GM19463 (cell line): ENCODE measurements around the gene ANGPTL5.
"Not testable (repeated sequence)": the region's sequence is repeated elsewhere in the genome, so short reads cannot be mapped to it uniquely, and the experiment has no call there.

Experiments used
- ATAC-seq: cut with Tn5 transposase; IDR thresholded peaks from one replicate; pipeline ENCODE4 v1.9.1; 2021; ENCODE audit warnings: mild to moderate bottlenecking, moderate library complexity; ENCODE audit not compliant: unreplicated experiment

Gene ANGPTL5

DNA sequence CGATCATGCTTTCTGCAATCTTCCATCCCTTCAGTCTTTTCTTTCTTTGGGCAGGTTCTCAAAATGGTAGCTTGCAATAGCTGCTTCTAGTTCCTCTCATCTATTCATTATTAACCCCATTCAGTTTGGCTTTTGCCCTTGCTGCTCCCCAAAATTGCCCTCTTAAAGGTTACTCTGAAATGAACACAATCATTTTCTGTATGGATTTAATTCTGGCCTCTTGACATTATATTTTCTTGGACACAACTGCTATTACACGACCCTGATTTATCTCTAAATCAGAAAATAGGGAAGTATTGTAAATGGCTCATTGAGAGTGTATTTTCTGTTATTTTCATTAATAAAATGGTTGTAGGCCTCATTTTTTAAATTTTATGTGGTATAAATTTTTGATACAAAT lies at the start of gene ANGPTL5:
TSS of gene ANGPTL5 (minus strand) at position 101 of the 400 bp plus-strand sequence. CDS start 8,613 bp downstream, outside the sequence.
- no peak for ATAC-seq

DNA sequence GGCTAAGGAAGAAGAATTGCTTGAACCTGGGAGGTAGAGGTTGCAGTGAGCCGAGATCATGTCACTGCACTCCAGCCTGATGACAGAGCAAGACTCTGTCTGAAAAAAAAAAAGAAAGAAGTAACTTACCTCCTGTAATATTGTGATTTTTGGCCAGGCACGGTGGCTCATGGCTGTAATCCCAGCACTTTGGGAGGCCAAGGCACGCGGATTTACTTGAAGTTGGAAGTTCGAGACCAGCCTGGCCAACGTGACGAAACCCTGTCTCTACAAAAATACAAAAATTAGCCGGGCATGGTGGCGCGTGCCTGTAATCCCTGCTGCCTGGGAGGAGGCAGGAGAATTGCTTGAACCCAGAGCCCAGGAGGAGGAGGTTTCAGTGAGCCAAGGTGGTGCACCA lies 47.9 kb upstream of the ANGPTL5 start:
- not testable (repeated sequence) for ATAC-seq

DNA sequence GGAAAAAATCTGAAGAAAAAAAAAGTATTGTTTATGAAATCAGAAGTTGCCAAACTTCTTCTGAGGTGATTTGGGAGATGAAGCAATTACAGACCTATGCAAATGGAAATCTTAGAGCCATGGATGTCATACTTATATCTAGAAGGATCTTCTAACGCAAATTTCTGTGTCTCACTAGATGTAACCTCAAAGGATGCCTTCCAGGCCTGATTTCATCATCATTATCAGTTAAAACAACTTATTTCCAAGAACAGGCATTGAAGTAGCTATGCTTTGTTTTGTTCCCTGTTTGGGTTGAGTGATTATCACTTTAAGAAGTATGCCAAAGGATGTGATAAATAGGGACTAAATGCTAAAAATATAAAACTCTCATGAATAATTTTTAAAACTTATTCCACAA lies 43.9 kb upstream of the ANGPTL5 start:
- ATAC-seq, result no peak

DNA sequence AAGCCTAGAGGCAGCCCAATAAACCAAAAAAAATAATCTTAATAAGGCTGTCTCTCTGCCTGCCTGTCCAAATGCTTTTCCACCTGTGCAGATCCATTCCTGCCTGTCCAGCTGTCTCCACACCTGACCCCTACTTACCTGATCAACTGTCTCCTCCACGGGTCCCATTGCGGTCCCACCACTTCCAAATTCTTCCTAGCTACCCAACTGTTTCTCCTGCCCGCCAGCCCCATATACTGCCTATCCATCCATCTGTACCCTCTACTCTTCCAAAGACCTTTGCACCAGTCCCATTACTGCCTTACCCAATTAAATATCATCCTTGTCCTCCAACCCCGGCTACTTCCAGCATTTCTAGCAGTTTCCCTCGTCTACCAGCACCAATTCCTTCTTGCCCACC lies 39.4 kb upstream of the ANGPTL5 start:
- ATAC-seq, result no peak

DNA sequence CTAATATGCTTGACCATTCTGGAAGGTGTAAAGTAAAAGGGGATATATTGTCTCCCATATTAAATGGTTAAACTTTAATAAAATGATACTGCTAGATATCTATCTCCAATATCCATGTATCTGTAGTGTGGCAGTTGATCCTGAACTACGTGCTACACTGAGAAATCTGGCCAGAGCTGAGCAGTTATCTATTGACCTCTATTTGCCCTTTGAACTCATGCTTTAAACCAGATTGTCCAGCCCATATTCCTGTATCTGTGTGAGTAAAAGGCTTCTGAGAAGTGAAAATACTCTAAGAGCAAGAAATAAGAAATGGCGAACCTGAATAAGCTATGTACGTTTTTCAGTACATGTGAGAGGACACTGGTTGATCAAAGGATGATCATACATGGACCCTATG lies 39.0 kb upstream of the ANGPTL5 start:
- no peak for ATAC-seq

DNA sequence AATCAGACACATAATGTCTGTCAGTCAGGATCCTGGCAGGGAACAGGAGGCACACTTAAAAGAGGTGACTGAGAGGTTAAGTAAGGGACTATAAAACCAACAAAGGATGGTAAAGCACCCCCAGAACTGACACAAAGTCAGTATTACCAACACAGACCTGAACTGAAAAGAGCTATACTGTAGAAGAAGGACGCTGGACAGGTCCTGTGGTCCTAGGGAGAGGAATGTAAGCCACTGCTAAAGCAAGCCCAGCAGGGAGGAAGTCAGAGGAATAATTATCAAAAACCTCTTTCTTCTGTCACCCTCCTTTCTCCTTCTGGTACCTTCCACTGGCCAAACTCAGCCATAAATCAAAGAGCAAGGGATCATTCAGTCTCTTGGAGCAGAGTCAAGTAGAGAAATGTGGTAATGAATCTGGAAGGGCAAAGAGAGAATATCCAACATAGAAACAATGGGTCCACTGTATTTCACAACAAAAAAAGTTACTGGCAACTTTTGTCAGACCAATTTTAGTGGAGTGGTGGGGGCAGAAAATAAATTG lies 33.4 kb upstream of the ANGPTL5 start:
- no peak for ATAC-seq

DNA sequence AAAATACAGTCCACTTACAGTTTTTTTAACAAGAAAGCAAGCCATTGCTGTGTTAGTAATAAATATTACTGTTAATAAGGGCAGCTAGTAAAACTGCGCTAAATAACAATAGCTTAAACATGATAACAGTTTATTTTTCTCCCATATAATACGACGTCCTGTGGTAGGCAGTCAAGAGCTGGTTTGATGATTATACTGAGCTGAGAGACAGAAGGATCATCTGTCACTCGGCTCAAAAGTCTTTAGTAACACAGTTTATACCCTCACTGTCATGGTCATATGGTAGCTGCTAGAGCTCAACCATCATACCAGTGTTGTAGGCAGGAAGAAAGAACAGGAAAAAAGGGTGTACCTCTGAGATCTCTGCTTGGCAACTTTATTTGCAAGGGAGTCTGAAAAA lies 29.1 kb upstream of the ANGPTL5 start:
- no peak for ATAC-seq

DNA sequence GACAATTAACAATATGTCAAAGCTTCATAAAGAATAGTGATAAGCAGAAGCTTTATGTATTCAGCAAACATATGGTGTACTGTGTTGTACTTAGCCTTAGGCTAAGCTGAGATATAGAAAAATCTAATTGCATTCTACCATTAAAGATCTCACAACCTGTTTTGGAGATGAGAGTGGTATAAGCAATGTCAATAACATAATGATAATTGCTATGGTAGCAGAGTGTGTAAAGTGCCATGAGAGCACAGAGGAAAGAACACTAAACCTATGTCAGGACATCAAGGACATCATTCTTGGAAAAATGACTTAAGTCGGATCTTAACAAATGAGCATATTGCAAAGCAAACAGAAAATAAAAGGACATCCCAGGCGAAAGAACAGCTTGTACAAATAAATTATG lies 28.6 kb upstream of the ANGPTL5 start:
- ATAC-seq, result no peak

DNA sequence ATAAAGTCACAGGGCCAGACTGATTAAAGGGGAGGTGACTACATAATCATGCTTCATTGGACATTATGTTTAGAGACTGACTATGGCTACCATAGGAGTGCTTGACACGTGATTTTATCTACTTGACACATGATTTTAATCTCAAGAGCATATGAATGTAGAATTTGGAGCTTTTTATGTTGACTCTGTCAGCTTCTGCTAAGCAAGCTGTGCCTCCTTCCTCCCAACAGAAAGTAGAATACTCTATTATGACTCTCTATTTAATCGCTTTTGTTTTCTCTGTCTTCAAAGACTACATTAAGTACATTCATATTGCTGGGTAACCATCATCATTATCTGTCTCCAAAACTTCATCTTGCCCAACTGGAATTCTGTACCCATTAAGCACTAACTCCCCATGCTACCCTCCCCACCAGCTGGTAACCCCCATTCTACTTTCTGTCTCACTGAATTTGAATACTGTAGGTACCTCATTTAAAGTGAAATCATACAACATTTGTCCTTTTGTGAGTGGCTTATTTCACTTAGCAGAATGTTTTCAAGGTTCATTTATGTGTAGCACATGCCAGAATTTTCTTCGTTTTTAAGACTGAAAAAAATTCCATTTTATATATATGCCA lies 24.7 kb upstream of the ANGPTL5 start:
- ATAC-seq, result no peak

DNA sequence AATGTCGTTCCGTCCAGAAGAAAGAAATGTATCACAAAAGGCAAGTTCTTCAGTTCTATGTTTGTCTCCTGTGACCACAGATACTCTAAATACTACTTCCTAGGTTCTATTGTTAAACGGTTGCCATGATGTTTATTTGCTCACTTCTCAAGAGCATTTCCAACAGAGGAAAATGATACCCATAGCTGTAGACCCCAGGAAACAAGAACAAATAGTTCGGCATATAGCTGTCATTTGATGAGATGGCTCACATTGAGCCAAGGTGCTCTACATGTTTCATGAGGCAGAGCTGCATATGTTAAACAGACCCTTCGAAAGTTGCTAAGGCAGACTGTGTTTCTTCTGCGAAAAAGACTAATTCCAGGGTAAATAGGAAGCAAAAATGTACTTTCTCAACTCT lies 15.4 kb upstream of the ANGPTL5 start:
- no peak for ATAC-seq

DNA sequence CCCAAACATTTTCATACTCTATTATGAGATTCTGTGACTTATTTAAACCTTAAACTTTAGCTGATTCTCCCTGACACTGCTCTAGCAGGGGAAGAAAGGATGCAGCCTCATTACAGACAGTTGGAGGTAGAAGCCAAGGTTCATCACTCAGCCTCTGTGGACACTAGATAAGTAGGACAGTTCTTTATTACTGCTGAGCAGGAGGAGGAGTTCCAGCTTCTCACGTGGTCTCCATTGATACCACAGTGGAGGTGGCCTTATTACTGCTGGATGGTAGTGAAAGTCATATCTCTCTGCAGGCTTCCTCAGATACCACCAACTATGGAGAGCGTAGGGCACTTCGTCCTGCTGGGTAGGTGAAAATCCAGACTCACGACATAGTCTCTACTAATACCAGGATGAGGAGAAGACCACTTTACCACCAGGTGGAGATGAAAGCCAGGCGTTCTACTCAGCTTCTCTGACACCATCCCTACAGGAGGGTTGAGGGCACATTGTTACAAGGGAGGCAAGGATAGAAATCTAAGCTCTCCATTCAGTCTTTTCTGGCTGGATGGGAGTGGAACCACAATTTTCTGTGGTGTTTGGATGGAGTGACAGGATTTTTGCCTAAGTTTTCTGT lies 13.1 kb upstream of the ANGPTL5 start:
- no peak for ATAC-seq

DNA sequence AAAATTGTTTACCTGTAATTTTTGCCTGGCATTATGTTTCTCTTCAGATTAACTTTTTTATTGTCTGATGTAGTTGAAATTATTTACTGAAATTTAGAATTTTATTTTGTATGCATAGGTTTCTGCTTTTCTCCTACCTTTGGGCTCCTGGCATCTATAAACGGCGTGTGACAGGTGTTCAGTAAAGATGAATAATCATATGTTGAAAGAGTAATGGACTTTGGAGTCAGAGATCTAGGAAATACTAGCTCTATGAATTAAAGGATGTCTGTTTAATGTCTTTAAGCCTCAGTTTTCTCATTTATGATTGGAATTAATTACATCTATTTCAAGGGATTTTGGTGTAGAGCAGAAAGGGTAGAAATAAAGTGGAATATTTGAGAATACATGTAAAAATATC lies 7.2 kb upstream of the ANGPTL5 start:
- no peak for ATAC-seq

DNA sequence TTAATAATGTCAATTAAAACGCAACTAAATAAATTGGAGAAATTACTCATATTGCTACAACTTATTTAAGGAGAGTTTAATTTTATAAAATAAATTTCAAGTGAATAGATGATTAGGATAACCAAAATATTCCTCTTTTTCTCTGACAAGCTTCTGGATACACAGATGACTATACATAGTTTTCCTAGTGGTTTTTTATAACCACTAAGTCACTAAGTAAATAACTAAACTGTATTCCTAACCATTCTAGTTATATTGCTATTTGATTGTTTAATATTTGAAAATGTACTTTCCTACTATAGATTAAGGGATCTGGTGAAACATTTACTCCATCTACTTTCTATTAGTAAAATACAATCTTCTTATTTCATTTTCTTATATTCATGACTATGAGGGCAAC lies 4.7 kb upstream of the ANGPTL5 start:
- no peak for ATAC-seq

DNA sequence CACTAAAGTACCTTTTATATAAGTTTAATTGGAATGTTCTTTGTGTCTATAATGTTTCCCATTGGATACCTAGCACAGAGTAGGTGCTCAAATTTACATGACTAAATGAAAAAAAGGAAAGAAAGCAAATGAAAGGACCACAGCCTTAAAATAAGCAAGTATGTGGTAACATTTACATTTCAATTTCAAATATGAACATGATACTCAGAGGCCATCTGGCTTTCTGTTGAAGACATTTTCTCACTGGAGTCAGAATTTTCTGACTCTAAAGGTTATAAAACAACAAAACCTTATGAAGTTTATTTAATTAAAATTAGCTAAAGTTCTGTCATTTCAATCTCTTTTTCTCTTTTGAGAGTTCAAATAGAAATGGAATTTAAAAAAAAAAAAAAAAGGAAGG lies 904 bp upstream of the ANGPTL5 start:
- ATAC-seq, result no peak

DNA sequence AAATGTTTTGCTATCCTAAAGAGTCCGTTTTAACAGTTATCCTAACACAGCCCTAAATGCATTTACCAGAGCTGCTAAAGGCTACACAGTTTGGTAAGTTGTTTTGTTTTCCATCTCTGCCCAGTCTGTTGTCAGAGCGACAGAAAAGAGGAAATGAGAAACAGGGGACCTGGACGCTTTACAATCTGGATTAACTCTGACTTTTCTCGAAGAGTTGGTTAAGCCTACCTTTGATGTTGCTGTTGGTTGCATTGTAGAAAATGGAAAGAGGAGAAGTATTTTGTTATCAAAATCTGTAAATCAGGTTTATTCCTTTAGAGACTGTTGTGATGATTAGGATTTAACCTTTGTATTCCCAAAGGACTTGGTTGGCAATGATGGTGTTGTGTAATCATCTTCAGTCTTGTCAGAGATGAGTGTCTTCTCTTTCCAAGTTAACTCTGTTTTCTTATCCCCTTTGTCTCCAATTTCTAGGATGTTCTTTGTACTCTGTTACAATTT lies 481 bp downstream of the ANGPTL5 start:
- ATAC-seq, result peak; percentile 19

DNA sequence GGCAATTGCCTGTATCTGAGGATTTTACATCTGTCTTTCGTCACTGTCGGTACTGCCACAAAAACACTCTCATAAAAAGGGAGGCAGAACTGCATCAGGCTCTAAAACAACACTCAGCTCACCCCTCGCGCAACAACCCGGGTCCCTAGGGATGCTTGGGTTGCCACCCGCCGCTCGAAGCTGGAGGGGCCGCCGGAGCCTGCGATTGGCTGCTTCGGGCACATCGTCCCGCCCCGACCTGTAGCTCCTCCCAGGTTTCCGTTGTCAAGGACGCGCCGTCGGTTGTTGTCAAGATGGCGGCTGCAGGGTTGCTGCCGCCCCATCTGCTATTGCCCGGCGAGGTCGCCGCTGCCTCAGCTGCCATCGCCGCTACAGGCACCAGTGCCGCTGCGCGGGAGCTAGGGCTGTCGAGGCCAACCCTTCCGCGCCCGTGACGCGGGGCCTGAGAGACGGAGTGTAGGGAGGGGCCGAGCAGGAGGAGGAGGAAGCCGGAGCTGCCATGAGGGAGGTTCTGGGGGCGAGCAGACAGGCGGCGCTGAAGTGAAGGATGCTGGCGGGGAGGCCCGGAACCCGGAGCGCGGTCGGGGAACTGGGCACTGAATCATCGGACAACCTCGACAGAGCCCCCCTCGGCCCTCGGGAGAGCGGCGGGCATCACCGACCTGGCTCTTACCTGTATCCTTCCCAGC lies 1.4 kb downstream of the ANGPTL5 start, which contains the start of gene CEP126:
TSS of gene CEP126 (plus strand) at position 273 of the 689 bp plus-strand sequence. CDS start at position 548, 275 bp downstream.
- peak; percentile 100 for ATAC-seq

DNA sequence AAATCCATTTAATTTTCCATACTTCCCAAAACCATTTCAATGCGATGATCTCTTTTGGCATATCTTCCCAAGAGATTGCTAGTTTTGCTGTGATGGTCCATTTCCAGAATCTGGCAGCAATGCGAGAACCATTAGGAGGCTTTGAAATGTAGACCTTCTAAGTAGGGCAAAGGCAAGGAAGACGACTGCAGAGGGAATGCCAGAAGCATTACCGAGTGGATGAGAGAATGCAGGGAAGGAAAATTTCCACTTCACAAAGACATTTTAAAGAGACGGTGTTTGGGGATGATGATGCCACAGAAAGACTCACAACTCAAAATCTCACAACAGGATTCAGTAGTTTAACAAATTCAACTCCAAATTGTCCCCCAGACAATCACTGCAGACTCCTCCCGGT lies 2.0 kb downstream of the ANGPTL5 start:
- no peak for ATAC-seq

DNA sequence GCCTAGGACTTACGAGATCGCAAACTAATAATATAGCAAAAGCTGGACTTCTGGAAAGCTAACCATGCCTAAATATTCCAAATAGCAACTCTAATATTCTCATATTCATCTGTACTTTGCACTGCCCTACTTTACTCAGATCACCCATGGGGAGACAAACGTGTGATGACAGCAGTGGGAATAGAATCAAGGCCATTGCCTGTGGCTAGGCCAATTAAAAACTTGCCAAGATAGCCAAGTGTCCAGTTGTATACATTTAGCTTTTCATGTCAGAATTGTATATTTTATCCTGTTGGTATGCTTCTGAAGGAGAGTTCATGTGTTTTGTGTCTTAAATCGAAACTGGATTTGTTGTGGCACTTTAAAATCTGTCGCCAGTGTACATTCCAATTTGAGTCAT lies 2.7 kb downstream of the ANGPTL5 start:
- no peak for ATAC-seq

DNA sequence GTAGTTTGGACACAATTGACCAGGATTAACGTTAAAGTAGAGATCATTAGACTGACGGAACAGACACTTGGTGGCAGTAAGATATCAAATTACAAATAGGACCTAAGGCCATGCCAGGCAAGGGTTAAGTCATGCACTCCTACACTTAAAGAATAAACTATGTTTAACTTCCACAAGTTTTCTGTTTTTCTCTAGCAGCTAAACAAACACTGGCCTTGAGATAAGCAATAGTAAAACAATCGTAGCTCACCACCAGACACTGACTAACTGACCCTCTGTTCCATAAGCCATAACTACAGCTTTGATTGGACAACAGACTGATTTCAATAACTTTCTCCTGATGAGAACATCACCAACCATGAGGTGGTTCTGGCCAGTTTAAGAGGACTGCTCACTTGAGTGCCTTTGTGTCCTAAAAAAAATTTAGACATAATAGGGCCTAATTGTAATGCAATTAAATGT lies 3.5 kb downstream of the ANGPTL5 start:
- ATAC-seq, result no peak

DNA sequence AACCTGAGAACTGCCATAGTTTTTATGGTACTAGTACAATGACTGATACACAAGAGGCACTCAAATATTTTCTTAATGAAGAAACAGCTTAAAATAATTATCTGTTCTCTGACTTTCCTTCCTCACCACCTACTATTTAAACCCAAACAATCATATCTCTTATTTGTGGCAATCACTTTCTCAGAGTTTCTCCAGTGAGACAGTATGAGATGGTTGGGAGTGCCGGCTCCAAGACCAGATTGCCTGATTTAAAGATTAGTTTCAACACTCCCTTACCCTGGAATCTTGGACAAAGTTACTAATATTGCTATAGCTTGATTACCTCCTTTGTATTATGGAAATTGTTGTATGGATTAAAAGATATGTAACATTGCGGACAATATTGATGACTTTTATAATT lies 7.2 kb downstream of the ANGPTL5 start:
- no peak for ATAC-seq

DNA sequence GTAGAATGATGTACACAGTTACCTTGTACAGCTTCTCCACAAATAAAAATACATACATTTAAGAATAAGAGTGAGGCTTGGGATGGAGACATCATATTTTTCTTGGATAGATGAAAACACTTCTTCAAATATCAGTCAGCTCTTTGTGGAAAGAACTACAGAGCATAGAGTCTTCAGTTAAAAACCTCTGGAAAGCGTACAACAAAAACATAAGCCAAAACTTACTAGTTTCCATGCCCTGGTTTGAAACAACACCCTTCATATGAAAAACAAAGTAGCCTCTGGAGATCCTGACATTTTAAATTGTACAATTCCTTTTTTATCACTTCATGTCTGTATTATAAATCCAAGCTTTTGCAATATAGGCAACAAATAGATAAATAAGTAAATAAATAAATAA lies 8.5 kb downstream of the ANGPTL5 start:
- no peak for ATAC-seq

DNA sequence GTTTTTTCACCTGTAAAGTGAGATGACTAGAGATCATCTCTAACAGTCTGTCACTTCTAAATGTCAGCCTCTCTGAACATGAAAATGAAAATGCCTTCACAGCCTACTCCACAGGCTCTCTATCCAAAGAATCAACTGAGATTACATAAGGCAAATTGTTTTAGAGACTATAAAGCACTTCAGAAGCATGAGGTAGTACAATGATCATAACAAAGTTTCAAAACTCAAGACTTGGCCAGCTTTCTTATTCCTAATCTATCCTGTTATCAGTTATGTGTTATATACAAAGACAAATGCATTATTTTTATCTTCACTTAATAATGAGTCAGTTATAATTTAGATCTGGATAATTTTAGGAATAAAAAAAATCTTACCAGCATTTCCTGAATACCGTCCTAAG lies 21.8 kb downstream of the ANGPTL5 start:
- ATAC-seq, result no peak
